GM12865 (cell line): ENCODE data around the gene MBLAC2.

ENCODE experiments used
- DNase-seq: peaks from one replicate; pipeline ENCODE4 v3.0.0; 2010; ENCODE audit warnings: low read depth
- H3K4me3 ChIP-seq: 2 replicates; pipeline ENCODE4 v1.5.1; 2011; ENCODE audit warnings: mild to moderate bottlenecking, low read depth, low read length, control low read depth
- TF ChIP-seq, protein P1 (sequence below): IDR thresholded peaks from 2 replicates; pipeline ENCODE4 v1.5.1; 2011; ENCODE audit warnings: low read length, control low read depth, low read depth, inconsistent platforms; ENCODE audit not compliant: insufficient read depth; ENCODE audit errors: missing control alignments

Gene MBLAC2

DNA sequence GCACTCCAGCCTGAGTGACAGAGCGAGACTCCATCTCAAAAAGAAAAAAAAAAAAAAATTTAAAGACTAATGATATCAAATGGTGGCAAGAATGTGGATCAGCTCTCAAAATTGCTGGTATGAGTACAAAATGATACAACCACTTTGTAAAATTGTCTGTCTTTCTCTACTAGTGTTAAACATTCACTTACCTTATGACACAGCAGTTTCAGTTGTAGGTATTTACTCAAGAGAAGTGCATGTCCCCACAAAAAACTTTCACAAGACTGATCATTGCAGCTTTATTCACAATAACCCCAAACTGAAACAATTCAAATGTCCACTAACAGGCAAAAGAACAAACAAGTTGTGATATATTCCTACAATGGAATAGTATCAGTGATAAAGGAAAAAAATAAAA lies 50.3 kb downstream of the MBLAC2 start:
- no peak overlapping the region for H3K4me3 ChIP-seq
- DNase-seq = peak; percentile 18
- TF ChIP-seq, protein P1, sequence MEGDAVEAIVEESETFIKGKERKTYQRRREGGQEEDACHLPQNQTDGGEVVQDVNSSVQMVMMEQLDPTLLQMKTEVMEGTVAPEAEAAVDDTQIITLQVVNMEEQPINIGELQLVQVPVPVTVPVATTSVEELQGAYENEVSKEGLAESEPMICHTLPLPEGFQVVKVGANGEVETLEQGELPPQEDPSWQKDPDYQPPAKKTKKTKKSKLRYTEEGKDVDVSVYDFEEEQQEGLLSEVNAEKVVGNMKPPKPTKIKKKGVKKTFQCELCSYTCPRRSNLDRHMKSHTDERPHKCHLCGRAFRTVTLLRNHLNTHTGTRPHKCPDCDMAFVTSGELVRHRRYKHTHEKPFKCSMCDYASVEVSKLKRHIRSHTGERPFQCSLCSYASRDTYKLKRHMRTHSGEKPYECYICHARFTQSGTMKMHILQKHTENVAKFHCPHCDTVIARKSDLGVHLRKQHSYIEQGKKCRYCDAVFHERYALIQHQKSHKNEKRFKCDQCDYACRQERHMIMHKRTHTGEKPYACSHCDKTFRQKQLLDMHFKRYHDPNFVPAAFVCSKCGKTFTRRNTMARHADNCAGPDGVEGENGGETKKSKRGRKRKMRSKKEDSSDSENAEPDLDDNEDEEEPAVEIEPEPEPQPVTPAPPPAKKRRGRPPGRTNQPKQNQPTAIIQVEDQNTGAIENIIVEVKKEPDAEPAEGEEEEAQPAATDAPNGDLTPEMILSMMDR = no peak

DNA sequence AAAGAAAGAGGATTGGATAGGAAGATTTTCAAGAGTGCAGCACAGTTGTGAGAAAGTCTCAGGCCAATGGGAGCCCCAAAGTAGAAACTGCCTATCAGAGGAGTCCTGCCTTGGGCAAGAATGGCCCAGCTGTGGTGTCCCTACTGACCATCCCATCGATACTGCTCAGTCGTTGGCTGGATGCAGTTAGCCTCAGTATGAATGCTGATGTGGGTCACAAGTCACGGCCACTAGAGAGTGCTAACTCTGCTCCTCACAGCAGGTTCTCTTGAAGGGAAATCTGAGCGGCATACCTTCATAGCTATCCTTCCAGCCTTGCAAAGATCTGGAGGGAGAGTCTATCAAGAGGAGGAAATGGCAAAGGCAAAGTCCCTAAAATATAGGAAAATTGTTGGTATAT lies 53.4 kb downstream of the MBLAC2 start:
- DNase-seq = peak; percentile 29
- TF ChIP-seq, protein P1 = peak; percentile 16

DNA sequence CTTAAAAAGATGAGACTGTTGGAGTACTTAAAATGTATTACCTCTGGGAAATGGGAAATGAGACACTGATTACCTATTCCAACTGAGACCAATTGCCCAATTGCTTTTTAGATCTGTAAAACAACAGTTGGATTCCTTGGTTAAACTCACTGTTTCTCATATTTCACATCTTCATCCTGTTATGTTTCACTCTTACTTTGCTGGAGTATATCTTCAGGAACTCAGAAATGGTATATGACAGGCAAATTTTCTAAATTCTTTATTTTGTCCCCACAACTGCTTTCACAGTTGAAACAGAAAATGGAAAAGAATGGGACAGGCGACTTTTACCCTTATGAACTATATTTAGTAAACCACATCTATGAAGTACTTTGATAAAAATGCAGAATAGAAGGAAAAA lies 56.4 kb downstream of the MBLAC2 start:
- DNase-seq = no peak

More for the DNA sequence above, 53.4 kb downstream of the MBLAC2 start:
- H3K4me3 ChIP-seq = no peak overlapping the region

DNA sequence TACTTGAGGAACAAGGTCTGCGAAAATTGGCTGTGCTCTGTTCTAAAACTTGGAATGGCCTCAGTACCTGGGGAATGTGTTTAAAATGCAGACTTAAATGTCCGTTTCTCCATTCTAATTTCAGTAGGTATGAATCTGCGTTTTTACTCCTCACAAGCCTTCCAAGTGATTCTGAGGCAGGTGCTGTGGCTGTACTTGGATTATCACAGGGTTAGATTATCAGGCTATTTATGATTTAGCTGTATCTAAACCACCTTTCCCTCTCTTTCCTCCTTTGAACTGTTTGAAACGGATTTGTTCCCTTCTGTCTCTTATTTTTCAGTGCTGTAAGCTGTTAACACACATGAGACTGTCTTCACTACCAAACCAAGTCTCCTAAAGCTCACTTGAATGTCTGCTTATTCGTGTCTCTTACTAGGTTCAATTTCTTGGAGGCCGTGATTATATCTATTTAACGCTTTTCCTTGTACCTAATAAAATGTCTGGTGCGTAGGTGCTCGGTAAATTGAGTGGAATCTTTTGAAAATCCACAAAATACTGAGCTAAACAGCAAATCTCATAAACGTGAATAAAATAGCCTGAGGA lies 64.3 kb downstream of the MBLAC2 start:
- no peak for DNase-seq
- TF ChIP-seq, protein P1 = no peak
- peak overlapping the region; percentile 95 for H3K4me3 ChIP-seq

More for the DNA sequence above, 56.4 kb downstream of the MBLAC2 start:
- H3K4me3 ChIP-seq = no peak overlapping the region
- TF ChIP-seq, protein P1 = no peak

DNA sequence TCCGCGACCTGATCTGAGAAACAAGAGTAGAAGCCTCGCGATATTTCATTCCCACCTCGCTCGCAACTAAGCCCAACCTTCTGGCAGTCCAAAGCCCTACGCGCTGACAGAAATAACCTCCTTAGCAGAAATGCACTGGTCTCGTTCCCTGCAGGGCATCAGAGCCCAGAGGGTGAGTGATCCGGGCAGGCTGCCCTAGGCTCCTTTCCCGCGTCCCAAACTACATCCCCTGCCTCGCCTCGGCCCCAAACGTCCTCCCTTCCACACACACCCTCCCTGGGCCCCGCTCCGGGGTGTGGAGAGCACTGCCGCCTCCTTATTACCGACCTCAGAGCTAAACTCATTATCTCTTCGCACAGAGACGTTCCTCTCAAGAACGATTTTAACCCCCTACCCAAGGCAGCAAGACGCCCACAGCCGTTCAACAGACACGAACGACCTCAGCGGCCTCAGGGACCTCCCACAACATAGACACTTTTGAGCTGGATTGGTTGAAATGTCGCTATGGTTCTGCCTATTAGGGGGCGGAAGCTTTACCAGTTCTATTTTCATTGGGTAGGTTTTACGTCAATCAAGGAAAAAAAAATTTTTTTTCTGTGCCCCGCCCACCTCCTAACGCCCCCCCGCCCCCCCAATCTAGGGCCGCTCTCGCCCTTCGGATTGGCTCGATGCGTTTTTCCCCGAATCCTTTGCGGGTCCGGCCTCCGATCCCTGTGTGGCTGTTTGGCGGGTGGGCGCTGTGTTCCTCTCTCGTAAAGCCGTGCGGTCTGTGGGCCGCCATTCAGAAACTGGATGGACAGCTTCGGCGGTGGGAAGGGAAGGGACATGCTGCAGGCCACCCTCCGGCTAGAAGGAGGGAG lies 65.0 kb downstream of the MBLAC2 start, which contains the start of gene CETN3:
Gene CETN3 (minus strand): TSS at position 439 of the 860 bp plus-strand sequence. CDS start 95 bp downstream, at position 344.
- peak within 1 kb of the TSS; percentile 95 for H3K4me3 ChIP-seq
- TF ChIP-seq, protein P1 = no peak
- peak; percentile 97 for DNase-seq

DNA sequence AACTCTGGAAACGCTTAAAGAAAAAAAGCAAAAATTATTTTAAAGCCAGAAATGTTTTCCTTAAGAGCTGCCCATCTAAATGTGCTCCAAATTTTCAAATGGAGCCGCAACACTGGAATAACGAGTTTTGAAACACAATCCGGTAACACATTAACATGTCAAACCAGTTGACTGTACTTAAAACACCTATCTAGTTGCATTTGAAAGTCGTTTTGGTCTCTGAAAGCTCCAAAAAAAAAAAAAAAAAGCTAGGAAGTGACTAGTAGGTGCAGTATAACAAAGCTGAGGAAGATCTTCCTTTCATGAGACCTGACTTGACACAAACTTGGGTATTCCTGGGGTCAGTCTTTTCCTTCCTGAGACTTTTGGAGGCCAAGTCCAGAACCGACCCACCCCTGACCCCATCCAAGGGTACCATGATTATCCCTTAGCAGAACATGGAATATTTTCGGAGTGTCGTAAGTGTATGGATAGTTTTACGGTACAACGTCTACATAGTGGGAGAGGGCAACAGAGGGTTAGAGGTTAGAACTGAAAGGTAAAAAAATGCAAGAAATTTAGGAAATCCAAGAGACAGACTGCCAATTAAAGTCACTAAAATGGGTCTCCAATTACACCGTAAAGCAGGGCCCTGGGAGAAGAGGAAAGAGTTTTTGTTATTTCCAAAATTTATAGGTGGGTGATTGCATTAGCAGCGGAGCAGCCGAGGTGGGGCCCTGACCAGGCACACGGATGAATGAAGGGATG lies 65.8 kb downstream of the MBLAC2 start:
- peak; percentile 1 for DNase-seq
- TF ChIP-seq, protein P1 = no peak
- peak overlapping the region; percentile 62 for H3K4me3 ChIP-seq
